Stimulated activated CD4-positive, alpha-beta T cell treated with anti-CD3 and anti-CD28 coated beads, Interleukin-2, amount 100 ng/mL, for 48 hours (primary cell): ENCODE results near the gene GAMT.

Source experiments
- DNase-seq, 2 donors: peaks; one replicate each; pipeline ENCODE4 v3.0.0-alpha.2; 2020

The GAMT gene

GRCh38 chr19:1417681-1418495 lies 16.5 kb upstream of the GAMT start:
- DNase-seq = no peak

DNA sequence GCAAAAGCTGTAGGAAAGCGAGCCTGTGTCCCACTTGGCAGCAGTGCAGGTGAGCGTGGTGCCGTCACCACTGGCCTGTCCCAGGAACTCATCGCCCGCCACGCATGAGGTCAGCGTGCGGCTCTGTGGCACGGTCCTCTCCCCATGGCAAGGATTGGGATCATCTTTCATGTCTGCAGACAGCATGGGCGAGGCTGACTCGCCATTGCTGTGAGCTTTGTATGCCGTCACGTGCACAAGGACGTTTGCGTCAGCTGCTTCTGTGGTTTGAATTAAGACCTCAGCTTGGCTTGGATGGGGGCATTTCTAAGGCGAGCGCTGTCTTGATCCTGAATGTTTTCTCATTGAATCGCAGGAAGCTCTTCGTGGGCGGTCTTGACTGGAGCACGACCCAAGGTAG lies 15.8 kb upstream of the GAMT start:
- DNase-seq = no peak

- DNase-seq = no peak
Measured at GRCh38 chr19:1416014-1416841, 14.9 kb upstream of the GAMT start.

DNA sequence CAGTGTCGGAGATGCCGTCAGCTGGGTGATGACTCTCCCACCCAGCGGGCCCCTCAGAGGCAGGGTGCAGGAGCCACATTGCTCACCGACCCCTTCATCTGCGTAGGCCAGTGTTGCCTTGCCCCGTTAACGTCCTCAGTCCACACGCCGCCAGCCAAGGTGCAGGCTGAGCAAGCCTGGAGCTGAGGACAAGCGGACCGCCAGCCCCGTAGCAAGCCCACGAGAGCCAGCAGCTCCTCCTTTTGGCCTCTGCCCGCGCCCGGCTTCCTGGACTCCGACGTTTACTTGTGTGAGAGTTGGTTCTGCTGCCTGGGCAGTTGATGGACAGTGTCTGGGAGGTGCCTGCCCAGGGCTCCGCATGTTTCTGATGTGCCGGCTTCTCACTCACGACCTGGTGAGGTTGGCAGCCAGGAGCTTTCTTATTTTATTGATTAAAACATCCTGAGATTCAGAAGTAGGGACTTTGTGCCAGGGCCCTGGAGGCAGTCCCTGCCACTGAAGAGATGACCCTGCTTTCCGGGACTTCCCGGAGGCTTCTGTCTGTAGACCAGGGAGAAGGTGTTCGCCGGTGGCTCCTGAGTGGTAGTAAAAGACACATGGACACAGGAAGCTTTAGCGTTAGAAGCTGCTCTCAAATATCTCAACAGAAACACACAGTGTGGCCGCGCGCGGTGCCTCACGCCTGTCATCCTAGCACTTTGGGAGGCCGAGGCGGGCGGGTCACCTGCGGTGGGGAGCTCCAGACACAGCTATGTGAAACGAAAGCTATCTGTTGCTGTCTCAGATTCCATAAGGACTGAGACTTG lies 11.9 kb upstream of the GAMT start:
- DNase-seq = no peak

GRCh38 chr19:1412323-1412923 lies 11.1 kb upstream of the GAMT start:
- DNase-seq = no peak

- DNase-seq = no peak
Measured at GRCh38 chr19:1411255-1412191, 10.2 kb upstream of the GAMT start.

DNA sequence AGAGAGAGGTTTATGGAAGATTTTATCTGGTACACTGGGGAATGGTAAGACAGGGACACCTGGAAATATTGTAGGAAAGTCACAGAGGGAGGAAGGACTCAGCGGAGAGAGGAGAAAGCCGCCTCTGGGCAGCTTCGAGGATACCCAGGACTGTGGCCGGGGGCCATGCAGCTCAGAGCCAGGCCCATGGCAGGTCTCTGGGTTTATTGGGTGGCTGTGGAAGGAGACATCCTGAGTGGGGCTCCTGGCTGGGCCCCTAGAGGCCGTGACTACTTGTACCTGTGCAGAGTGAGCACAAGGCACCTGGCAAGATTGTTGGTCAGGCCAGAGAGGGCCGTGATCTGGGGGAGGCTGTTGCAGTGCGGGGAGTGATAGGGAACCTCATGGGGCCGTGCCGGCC lies 9.4 kb upstream of the GAMT start:
- no peak for DNase-seq

DNA sequence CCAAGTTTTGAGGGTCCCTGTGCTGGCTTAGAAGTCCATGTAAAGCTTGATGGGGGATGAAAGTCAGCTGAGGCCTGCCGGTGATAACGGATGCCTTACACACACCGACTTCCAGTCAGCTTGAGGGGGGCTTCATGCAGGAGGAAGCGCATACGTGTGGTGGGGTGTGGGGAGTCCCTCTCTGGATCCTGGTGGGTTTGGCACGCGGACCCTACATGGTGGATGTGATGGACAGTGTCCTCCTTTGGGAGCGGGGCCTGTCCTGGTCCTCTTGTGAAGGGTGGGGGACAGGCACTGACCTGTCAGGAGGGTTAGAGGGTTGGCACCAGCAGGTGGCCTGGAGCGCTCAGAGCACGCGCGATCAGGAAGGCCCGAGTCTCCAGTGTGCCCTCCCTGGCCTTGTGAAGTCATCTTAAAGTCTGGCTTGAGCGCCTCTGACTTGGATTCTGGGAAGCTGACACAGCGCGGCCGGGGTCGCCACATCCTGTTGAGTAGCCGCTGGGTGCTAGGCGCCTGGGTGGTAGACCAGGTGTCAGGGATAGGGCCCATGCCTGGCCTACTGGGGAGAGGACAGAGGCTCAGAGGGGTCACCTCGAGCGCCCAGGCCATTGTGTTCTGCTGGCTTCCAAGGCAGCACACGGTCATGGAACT lies 8.9 kb upstream of the GAMT start:
- DNase-seq = no peak

- DNase-seq = no peak
Measured at GRCh38 chr19:1409204-1410005, 8.1 kb upstream of the GAMT start.

GRCh38 chr19:1408300-1409203 lies 7.2 kb upstream of the GAMT start:
- peak; percentile 28 to 52 for DNase-seq

- DNase-seq = peak in 1 of 2 donors; percentile 39
Measured at GRCh38 chr19:1407528-1408299, 6.4 kb upstream of the GAMT start, which contains the start of gene DAZAP1. Gene DAZAP1 (plus strand): TSS chr19:1407586. CDS start chr19:1407774, 188 bp downstream.

GRCh38 chr19:1406774-1407527 lies 5.6 kb upstream of the GAMT start:
- DNase-seq = peak; percentile 99

DNA sequence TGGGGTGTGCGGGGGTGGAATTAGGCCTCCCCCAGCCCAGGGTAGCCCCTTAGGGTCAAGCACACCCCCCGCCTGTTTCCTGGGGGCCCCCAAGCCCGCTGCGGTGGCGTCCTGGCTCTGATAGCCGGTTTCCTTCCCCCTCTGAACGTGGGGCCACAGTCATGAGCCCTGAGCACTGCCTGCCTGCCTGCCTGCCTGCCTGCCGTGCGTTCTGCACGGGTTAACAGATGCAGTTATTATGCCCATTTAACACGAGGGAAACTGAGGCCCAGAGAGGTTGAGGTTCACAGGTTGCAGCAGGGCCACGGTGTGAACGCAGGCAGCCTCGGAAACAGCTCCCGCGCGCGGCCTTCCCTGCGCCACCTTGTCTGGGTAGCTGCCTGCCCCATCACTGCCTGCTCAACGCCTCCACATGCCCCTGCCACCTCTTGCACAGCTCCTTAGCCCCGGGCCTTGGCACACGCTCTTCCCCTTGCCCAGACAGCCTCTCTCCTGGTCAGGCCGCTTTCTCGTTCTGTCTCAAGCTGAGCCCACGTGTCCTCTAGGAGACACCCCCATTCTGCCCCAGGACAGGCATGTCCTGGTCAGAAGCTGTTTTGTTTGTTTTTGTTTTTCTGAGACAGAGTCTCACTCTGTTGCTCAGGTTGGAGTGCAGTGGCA lies 1.2 kb upstream of the GAMT start:
- DNase-seq = no peak

DNA sequence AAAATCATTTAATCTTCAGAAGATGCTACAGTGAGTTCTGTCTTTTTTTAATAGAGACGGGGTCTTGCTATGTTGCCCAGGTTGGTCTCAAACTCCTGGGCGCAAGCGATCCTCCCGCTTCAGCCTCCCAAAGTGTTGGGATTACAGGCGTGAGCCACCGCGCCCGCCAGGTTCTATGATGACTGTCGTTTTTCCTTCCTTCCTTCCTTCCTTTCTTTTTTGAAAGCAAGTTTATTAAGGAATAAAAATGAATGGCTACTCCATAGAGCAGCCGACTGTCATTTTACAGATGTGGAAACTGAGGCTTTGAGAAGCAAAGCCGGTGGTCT lies 511 bp upstream of the GAMT start:
- DNase-seq = no peak

DNA sequence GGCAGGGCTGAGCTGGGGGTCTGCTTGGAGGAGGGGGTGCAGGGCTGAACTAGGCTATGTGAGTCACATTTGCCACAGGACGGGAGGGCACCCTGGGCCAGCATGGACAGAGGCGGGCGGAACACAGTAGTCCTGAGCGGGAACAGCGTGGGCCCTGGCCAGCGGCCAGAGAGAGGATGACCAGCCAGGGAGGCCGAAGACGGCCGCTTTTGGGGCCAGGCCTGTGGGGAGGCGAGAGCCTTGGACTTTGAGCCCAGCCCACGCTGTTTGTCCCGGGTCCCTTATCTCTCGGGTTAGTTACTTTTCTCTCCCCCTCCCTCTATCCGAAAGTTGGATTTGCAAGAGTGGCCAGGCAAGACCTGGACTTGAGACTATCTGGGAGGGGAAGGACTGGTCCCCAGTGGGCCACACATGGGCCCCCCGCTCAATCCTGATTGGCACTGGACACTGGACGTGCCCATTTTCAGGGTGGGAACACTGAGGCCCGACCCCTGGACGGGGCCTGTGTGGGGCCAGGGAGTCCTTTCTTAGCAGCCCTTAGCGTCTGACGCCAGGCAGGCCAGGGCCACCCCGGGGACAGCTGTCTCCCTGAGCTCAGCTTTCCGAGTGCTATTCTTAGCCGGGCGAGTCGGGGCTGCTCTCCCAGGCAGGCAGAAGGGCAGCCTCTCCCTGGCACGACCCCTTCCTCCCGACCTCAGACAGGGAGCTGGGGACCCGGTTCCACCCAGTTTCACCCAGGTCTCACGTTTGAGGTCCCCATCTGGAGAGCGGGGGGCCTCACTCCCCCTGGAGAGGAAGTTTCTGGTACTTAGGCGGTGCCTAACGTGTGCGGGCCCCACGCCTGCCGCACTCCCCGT lies 833 bp downstream of the GAMT start:
- DNase-seq = no peak

GRCh38 chr19:1399745-1400144 lies 1.6 kb downstream of the GAMT start:
- no peak for DNase-seq
